HepG2 (cell line): ENCODE measurements around the gene LITAFD. TPM values are rescaled to one million over a fixed set of nuclear protein-coding genes. Genes with fewer than 3 reads are reported as not detected.

Experiments used
- AKNA ChIP-seq: sonication (generic); formaldehyde crosslinking; IDR thresholded peaks from 2 replicates; pipeline ENCODE4 v1.4.0; 2020; ENCODE audit warnings: missing genetic modification reagents, borderline replicate concordance
- ELF1 ChIP-seq: sonication (generic); formaldehyde crosslinking; IDR thresholded peaks from 2 replicates; pipeline ENCODE4 v1.4.0; 2020; ENCODE audit warnings: missing genetic modification reagents
- FOXO4 ChIP-seq: sonication (generic); formaldehyde crosslinking; conservative IDR thresholded peaks from 2 replicates; pipeline ENCODE4 v1.8.1; 2023; ENCODE audit warnings: missing genetic modification reagents
- GLI4 ChIP-seq: sonication (generic); formaldehyde crosslinking; IDR thresholded peaks from 2 replicates; pipeline ENCODE4 v1.5.1; 2020; ENCODE audit warnings: missing genetic modification reagents, mild to moderate bottlenecking, moderate library complexity, borderline replicate concordance
- GTF3A ChIP-seq: sonication (generic); formaldehyde crosslinking; conservative IDR thresholded peaks from 2 replicates; pipeline ENCODE4 v1.4.0; 2020; ENCODE audit warnings: mild to moderate bottlenecking, missing genetic modification reagents
- IKZF1 ChIP-seq: fragments of 450-650 bp; IDR thresholded peaks from 2 replicates; pipeline ENCODE4 v1.7.1; 2016
- KLF6 ChIP-seq: IDR thresholded peaks from 2 replicates; pipeline ENCODE4 v1.8.0; 2016; ENCODE audit warnings: missing biosample characterization, missing genetic modification reagents
- MAX ChIP-seq: IDR thresholded peaks from 2 replicates; pipeline ENCODE4 v1.6.1; 2012; ENCODE audit warnings: inconsistent platforms
- MYC ChIP-seq: sonication (generic); formaldehyde crosslinking; IDR thresholded peaks from 2 replicates; pipeline ENCODE4 v1.9.0; 2021; ENCODE audit warnings: missing genetic modification reagents, borderline replicate concordance
- TBX3 ChIP-seq: fragments of 450-650 bp; IDR thresholded peaks from 2 replicates; pipeline ENCODE4 v1.6.1; 2017; ENCODE audit warnings: antibody characterized with exemption, mild to moderate bottlenecking, inconsistent platforms, borderline replicate concordance
- ZBTB34 ChIP-seq: sonication (generic); formaldehyde crosslinking; IDR thresholded peaks from 2 replicates; pipeline ENCODE4 v1.8.0; 2022; ENCODE audit warnings: mild to moderate bottlenecking, missing genetic modification reagents
- ZEB1 ChIP-seq: IDR thresholded peaks from 2 replicates; pipeline ENCODE4 v1.6.1; 2012; ENCODE audit warnings: mild to moderate bottlenecking, low read depth, inconsistent platforms; ENCODE audit not compliant: insufficient replicate concordance
- ZNF180 ChIP-seq: sonication (generic); formaldehyde crosslinking; IDR thresholded peaks from 2 replicates; pipeline ENCODE4 v1.4.0; 2020; ENCODE audit warnings: low read depth, missing genetic modification reagents, borderline replicate concordance
- ZNF296 ChIP-seq: sonication (generic); formaldehyde crosslinking; conservative IDR thresholded peaks from 2 replicates; pipeline ENCODE4 v1.5.0; 2020; ENCODE audit warnings: mild to moderate bottlenecking, missing genetic modification reagents
- ZNF569 ChIP-seq: sonication (generic); formaldehyde crosslinking; IDR thresholded peaks from 2 replicates; pipeline ENCODE4 v1.5.0; 2020; ENCODE audit warnings: mild to moderate bottlenecking, missing genetic modification reagents, moderate library complexity, borderline replicate concordance
- ZNF614 ChIP-seq: IDR thresholded peaks from 2 replicates; pipeline ENCODE4 v1.6.1; 2018; ENCODE audit warnings: missing biosample characterization, missing genetic modification reagents, inconsistent platforms, borderline replicate concordance
- ZNF629 ChIP-seq: sonication (generic); formaldehyde crosslinking; conservative IDR thresholded peaks from 2 replicates; pipeline ENCODE4 v1.5.0; 2020; ENCODE audit warnings: missing genetic modification reagents
- ZNF7 ChIP-seq: IDR thresholded peaks from 2 replicates; pipeline ENCODE4 v1.6.1; 2016; ENCODE audit warnings: missing biosample characterization, missing genetic modification reagents
- ZNF720 ChIP-seq: sonication (generic); formaldehyde crosslinking; IDR thresholded peaks from 2 replicates; pipeline ENCODE4 v1.4.0; 2020; ENCODE audit warnings: missing genetic modification reagents
- ZNF788 ChIP-seq: sonication (generic); formaldehyde crosslinking; IDR thresholded peaks from 2 replicates; pipeline ENCODE4 v1.5.0; 2020; ENCODE audit warnings: mild to moderate bottlenecking, missing genetic modification reagents, borderline replicate concordance
- ZNF800 ChIP-seq: sonication (generic); formaldehyde crosslinking; IDR thresholded peaks from 2 replicates; pipeline ENCODE4 v1.4.0; 2020; ENCODE audit warnings: missing genetic modification reagents
- polyA plus RNA-seq, 8 experiments: library from polyadenylated mRNA; depleted of rRNA in 3 of 8; stranded (reverse) in 7 of 8; unstranded in 1 of 8; fragments of >200 nt; fragmentation: Illumina TruSeq in 4 of 8; extraction: Trizol in 4 of 8; gene quantifications; 2 replicates each; pipeline versions ENCODE4 v1.2.1 to v1.2.3, GENCODE V29; 2011 to 2016; ENCODE audit warnings: low read depth in 4 of 8, missing spikeins in 1 of 8, mixed read lengths in 1 of 8; ENCODE audit not compliant: insufficient read depth in 1 of 8
- total RNA-seq, 5 experiments: library from RNA; depleted of rRNA; stranded (reverse); fragments of >200 nt; fragmentation: Illumina TruSeq; extraction: Trizol; gene quantifications; 2 replicates each; pipeline ENCODE4 v1.2.3, GENCODE V29; 2016; ENCODE audit warnings: low read depth in 1 of 5

LITAFD gene
- total and polyA plus RNA-seq, 2 of the 13 experiments (the other 11 are each of a cell fraction or from before 2014, with no cell fraction given), result not detected

- TF ChIP-seq ZEB1, result no peak
- TF ChIP-seq ZNF569 (CRISPR knock-in tag), result no peak
- TF ChIP-seq ZNF800 (CRISPR knock-in tag), result no peak
- TF ChIP-seq ZBTB34 (CRISPR knock-in tag), result no peak
- TF ChIP-seq ZNF720 (CRISPR knock-in tag), result no peak
- TF ChIP-seq TBX3, result no peak
- no peak for TF ChIP-seq AKNA (CRISPR knock-in tag)
- TF ChIP-seq ZNF614 (CRISPR knock-in tag), result no peak
- TF ChIP-seq MYC (CRISPR knock-in tag), result peak; percentile 30; the same call in 1 of the 2 replicates
- TF ChIP-seq ZNF296 (CRISPR knock-in tag), result no peak
- TF ChIP-seq GLI4 (CRISPR knock-in tag), result no peak
- TF ChIP-seq KLF6, result no peak
- TF ChIP-seq GTF3A, result no peak
- TF ChIP-seq ZNF180 (CRISPR knock-in tag), result no peak
- 0 out of 2 replicates have a peak, but pooled peaks have one; percentile 47 for TF ChIP-seq ZNF788 (CRISPR knock-in tag)
- no peak for TF ChIP-seq IKZF1
- TF ChIP-seq ZNF629 (CRISPR knock-in tag), result no peak
- no peak for TF ChIP-seq ZNF7
- no peak for TF ChIP-seq ELF1
- TF ChIP-seq MAX, result no peak
- TF ChIP-seq FOXO4 (CRISPR knock-in tag), result no peak
Observed at GRCh38 chr16:8864480-8865110, 17.6 kb upstream of the LITAFD start (continued).
